Measurements from ENCODE around the gene RORB.

RORB gene

DNA sequence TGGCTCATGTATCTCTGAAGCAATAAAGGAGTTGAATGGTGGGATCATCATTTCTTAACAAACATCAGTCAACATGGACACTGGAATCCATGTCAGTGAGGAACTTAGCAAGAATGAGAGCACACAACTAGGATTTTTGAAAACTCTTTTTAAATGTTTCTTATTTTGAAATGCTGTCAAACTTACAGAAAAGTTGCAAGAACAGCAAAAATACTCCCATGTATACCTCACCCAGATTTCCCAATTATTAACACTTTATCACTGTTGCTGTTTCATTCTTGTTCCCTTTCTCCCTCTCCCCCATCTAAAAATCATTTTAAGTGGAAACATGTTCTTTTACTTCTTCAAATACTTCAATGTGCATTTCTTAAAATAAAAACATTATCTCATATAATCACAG, 65.5 kb downstream of the RORB start:
- TF ChIP-seq EP300 (IDR thresholded peaks at IDR 0.05; ENCODE audit: borderline replicate concordance) (no peak), TAF1 (IDR thresholded peaks at IDR 0.05; ENCODE audit: low read depth) (no peak), ZBTB7A (IDR thresholded peaks at IDR 0.05; ENCODE audit: low read depth) (no peak), RAD21 (IDR thresholded peaks at IDR 0.05; ENCODE audit: low read depth) (no peak), TEAD4 (IDR thresholded peaks at IDR 0.05) (no peak), CREB1 (IDR thresholded peaks at IDR 0.05; ENCODE audit: low read depth) (no peak), TCF12 (IDR thresholded peaks at IDR 0.05; ENCODE audit: low read depth) (no peak)
- TF ChIP-seq, protein P1, sequence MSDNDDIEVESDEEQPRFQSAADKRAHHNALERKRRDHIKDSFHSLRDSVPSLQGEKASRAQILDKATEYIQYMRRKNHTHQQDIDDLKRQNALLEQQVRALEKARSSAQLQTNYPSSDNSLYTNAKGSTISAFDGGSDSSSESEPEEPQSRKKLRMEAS (IDR thresholded peaks at IDR 0.05), result no peak
- TF ChIP-seq, protein P2, sequence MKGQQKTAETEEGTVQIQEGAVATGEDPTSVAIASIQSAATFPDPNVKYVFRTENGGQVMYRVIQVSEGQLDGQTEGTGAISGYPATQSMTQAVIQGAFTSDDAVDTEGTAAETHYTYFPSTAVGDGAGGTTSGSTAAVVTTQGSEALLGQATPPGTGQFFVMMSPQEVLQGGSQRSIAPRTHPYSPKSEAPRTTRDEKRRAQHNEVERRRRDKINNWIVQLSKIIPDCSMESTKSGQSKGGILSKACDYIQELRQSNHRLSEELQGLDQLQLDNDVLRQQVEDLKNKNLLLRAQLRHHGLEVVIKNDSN (IDR thresholded peaks at IDR 0.05), result no peak

DNA sequence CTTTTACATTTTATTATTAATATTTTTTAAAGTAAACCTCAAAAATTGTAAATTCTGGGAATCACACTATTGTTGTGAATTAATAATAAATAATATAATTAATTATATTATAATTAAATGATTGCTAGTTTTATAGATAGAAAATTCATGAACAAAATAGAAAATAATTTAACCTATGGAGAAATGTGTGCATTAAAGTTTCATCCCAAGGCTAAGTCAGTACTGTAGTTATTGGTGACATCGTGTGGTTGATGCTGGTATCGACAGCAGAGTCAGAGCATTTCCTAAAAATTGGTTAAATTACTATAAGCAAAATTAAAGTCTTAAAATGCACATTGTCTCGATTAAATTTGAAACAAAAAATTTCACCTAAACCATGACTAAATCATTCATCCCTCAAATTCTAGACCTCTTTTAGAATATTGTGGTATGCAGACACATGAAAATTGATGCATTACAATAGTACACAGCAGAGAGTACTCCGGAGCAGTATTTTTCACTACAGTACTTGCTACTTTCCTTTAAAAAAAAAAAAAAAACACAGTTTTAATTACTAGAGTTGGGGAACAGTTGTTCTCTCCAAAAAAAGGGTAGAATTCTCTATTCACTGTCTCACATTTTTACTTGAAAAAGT, 73.9 kb downstream of the RORB start:
- TF ChIP-seq RAD21 (IDR thresholded peaks at IDR 0.05; ENCODE audit: low read depth) (peak; percentile 67), FOXM1 (IDR thresholded peaks at IDR 0.05; ENCODE audit: borderline replicate concordance, low read depth) (no peak)

DNA sequence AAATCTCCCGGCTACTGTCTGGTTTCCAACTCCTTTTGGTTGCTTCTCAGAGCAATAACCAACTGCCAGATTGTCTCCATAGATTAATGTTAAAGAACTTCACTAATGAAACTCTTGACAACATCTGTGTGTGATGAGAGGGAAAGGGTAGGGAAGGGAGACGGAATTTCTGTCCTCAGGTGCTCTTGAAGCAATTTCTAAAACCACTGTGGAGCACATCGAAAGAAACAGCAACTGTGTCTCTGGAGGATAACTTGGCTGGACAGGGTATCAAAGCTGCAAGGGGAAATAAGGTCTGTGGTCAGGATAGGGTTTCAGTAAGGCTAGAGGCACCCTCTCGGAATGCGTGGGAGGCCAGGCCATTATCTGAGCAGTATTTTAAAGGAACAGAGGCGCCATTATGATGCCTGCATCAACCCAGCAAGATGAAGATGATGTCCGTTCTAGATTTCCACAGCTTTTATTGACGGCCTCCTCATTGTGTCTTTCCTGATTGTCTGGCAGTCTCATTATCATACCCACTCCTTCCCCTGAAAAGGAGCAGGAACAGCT, 76.6 kb downstream of the RORB start:
- TF ChIP-seq, protein P1 (IDR thresholded peaks at IDR 0.05), result no peak
- TF ChIP-seq FOXM1 (IDR thresholded peaks at IDR 0.05; ENCODE audit: borderline replicate concordance, low read depth) (no peak), NFIC (IDR thresholded peaks at IDR 0.05) (no peak), YY1 (IDR thresholded peaks at IDR 0.05; ENCODE audit: low read depth) (no peak), TAF1 (IDR thresholded peaks at IDR 0.05; ENCODE audit: low read depth) (no peak), RAD21 (IDR thresholded peaks at IDR 0.05; ENCODE audit: low read depth) (no peak), CEBPB (IDR thresholded peaks at IDR 0.05) (no peak), TCF12 (IDR thresholded peaks at IDR 0.05; ENCODE audit: low read depth) (no peak), ZBTB7A (IDR thresholded peaks at IDR 0.05; ENCODE audit: low read depth) (no peak), EP300 (IDR thresholded peaks at IDR 0.05; ENCODE audit: borderline replicate concordance) (no peak), EGR1 (IDR thresholded peaks at IDR 0.05) (no peak), CREB1 (IDR thresholded peaks at IDR 0.05; ENCODE audit: low read depth) (no peak)
- TF ChIP-seq, protein P2 (IDR thresholded peaks at IDR 0.05), result no peak

DNA sequence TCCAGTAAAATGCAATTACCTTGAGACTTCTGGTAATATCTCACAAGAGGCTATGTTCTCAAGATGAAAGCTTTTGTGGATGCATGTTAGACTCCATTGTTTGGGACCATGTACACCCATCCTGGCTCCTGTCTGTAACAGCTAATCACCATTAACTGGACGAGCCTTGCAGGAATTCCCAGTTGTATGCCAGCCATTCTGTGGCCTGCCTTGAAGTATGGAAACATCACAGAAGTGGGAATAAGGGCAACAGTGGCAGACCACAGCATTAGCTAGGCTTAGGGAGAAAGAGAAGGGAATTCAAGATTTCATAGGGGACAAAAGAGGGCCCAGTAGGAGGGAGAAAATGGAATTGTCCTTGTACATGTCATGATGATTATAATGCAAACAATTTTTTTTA, 79.0 kb downstream of the RORB start:
- no peak for TF ChIP-seq CREB1 (IDR thresholded peaks at IDR 0.05; ENCODE audit: low read depth)
- no peak for TF ChIP-seq EP300 (IDR thresholded peaks at IDR 0.05; ENCODE audit: borderline replicate concordance)

DNA sequence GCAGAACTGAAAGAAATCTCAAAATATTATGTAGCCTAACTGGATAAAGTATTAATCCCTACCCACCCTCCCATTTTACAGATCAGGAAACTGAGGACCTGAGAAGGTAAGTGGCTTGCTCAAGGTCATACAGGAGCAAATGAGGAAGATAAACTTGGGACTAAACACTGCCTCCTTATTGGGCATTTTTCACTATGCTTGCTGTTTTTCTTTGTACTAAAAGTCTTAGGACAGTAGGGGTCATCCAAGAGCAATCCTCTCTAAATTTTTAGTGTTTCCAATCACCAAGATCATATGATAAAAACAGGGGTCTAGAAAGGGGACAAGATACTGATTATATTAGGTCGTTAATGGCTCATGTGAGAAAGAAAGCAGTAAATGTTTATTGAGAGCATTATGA, 80.8 kb downstream of the RORB start:
- TF ChIP-seq FOXM1 (IDR thresholded peaks at IDR 0.05; ENCODE audit: borderline replicate concordance, low read depth), result no peak
- TF ChIP-seq ZBTB7A (IDR thresholded peaks at IDR 0.05; ENCODE audit: low read depth), result no peak
- TF ChIP-seq, protein P2 (IDR thresholded peaks at IDR 0.05), result no peak
- TF ChIP-seq TEAD4 (IDR thresholded peaks at IDR 0.05), result no peak
- TF ChIP-seq NFIC (IDR thresholded peaks at IDR 0.05), result no peak
- TF ChIP-seq EP300 (IDR thresholded peaks at IDR 0.05; ENCODE audit: borderline replicate concordance), result no peak
- TF ChIP-seq TCF12 (IDR thresholded peaks at IDR 0.05; ENCODE audit: low read depth), result no peak
- no peak for TF ChIP-seq YY1 (IDR thresholded peaks at IDR 0.05; ENCODE audit: low read depth)
- peak; percentile 12; the same call in 1 of the 2 replicates for TF ChIP-seq RAD21 (IDR thresholded peaks at IDR 0.05; ENCODE audit: low read depth)

DNA sequence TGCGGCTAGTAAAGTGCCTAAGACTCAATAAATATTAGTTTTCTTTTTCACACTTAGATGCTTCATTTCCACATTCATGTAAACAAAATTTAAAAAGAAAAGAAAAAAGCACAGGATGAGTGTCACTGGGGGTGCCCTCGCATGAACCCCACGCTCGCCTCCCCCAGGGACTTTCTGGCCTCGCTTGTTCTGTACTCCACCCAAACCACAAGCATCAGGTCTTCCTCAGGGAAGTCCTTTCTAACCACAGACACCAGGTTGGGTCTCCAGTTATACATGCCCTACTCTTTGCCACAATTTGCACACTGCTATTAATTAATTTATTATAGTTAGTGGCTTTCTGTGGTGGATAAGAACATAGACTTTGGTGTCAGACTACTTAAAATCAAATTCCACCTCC, 92.4 kb downstream of the RORB start:
- TF ChIP-seq EGR1 (IDR thresholded peaks at IDR 0.05) (no peak), NFIC (IDR thresholded peaks at IDR 0.05) (no peak), RAD21 (IDR thresholded peaks at IDR 0.05; ENCODE audit: low read depth) (no peak)

DNA sequence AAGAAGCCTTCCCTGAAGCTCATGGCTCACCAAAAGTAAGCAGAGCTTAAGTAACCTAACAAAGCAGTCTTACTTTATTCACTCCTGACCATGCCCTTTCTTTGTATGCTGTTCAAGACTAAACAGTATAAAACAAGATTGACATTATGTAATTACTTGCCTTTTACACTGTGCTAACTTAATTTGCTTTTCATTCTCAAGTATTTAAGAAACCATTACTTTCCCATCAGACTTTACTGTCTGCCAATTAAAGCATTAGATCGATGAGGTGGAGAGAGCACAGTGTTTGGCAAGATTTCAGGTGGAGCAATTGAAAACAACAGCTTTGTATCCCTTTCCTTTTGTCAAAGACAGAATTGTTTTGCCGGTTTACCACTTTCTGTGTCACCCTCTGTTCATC, 98.2 kb downstream of the RORB start:
- TF ChIP-seq EGR1 (IDR thresholded peaks at IDR 0.05), result no peak

DNA sequence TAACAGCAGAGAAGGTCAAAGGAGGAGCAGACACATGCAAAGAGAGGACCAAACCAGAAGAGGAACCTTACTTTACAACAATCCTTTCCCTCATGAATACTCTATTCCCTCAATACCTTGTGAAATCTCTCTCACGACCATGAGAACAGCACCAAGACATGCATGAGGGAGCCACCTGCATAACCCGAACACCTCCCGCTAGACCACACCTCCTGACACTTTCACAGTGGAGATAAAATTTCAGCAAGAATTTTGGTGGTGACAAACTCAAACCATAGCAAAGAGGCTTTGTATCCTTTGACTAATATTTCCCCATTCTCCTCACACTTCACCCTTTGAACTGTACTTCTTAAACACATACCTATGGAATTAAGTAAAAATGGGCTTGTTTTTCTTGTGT, 101.7 kb downstream of the RORB start:
- TF ChIP-seq CEBPB (IDR thresholded peaks at IDR 0.05) (no peak), ZBTB7A (IDR thresholded peaks at IDR 0.05; ENCODE audit: low read depth) (no peak), EP300 (IDR thresholded peaks at IDR 0.05; ENCODE audit: borderline replicate concordance) (no peak), YY1 (IDR thresholded peaks at IDR 0.05; ENCODE audit: low read depth) (no peak)
- TF ChIP-seq, protein P3, sequence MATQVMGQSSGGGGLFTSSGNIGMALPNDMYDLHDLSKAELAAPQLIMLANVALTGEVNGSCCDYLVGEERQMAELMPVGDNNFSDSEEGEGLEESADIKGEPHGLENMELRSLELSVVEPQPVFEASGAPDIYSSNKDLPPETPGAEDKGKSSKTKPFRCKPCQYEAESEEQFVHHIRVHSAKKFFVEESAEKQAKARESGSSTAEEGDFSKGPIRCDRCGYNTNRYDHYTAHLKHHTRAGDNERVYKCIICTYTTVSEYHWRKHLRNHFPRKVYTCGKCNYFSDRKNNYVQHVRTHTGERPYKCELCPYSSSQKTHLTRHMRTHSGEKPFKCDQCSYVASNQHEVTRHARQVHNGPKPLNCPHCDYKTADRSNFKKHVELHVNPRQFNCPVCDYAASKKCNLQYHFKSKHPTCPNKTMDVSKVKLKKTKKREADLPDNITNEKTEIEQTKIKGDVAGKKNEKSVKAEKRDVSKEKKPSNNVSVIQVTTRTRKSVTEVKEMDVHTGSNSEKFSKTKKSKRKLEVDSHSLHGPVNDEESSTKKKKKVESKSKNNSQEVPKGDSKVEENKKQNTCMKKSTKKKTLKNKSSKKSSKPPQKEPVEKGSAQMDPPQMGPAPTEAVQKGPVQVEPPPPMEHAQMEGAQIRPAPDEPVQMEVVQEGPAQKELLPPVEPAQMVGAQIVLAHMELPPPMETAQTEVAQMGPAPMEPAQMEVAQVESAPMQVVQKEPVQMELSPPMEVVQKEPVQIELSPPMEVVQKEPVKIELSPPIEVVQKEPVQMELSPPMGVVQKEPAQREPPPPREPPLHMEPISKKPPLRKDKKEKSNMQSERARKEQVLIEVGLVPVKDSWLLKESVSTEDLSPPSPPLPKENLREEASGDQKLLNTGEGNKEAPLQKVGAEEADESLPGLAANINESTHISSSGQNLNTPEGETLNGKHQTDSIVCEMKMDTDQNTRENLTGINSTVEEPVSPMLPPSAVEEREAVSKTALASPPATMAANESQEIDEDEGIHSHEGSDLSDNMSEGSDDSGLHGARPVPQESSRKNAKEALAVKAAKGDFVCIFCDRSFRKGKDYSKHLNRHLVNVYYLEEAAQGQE (IDR thresholded peaks at IDR 0.05; ENCODE audit: low read depth), result no peak

All from Ishikawa (cell line).